HG02798 (cell line): ENCODE results near the gene MYL6B.
"Not testable (repeated sequence)": the region's sequence is repeated elsewhere in the genome, so short reads cannot be mapped to it uniquely, and the experiment has no call there.

Experiments used
- ATAC-seq: cut with Tn5 transposase; IDR thresholded peaks from one replicate; pipeline ENCODE4 v1.9.1; 2021; ENCODE audit warnings: mild to moderate bottlenecking; ENCODE audit not compliant: unreplicated experiment, poor library complexity

Gene MYL6B

GRCh38 chr12:56151672-56152131, 685 bp upstream of the MYL6B start:
- peak; percentile 52 for ATAC-seq

DNA sequence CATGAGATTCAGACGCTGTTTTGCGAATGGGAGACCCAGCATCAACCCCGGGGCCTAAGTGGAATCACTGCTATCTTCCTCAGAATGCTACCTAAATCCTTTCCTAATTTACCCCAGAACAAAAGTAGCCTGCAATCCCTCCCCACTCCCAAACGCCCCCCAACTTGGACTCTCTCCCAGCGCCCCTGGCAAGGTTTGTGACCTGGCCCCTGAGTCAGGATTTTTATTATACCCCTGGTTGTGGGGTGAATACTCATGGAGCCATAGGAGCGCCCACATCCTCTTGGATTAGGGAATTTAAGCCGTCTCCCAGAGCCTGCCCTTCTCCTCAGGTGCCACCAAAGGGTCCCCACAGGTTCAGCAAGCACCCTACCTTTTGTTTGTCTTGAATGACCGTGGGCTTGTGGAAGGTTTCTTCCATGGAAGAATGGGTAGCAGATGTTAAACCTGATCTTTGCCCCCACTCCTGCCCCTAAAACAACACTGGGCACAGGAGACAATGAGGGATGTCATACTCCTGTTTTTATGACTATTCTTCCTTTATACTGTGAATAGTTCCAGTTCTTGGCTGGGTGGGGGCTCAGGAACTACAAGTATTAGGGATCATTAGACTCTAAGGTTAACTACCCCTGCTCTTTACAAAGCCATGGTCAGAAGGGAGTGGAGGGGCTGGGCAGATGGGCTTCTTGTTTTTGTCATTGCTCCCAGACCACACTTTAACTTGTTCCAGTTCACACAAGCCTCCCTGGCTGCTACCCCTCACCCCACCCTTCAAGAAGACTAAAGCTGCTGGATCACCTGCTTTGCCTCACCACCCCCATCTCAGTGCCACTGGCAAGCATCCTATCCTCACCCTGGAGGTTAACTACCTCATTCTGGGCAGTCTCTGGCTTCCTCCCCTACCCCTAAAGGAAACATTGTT, 630 bp downstream of the MYL6B start:
- ATAC-seq = no peak

DNA sequence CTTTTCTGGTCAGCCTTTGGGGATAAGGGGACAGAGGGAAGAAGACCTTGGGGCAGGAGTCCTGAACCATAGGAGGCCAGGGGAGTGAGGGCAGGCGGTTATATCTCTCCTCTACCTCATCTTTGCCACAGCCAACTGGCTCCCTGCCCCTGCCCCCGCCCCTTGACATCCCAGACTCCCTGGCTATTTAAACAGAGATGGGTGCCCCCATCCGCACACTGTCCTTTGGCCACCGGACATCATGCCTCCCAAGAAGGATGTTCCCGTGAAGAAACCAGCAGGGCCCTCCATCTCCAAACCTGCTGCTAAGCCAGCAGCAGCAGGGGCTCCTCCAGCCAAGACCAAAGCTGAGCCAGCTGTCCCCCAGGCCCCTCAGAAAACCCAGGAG, 1.3 kb downstream of the MYL6B start:
- ATAC-seq = no peak

DNA sequence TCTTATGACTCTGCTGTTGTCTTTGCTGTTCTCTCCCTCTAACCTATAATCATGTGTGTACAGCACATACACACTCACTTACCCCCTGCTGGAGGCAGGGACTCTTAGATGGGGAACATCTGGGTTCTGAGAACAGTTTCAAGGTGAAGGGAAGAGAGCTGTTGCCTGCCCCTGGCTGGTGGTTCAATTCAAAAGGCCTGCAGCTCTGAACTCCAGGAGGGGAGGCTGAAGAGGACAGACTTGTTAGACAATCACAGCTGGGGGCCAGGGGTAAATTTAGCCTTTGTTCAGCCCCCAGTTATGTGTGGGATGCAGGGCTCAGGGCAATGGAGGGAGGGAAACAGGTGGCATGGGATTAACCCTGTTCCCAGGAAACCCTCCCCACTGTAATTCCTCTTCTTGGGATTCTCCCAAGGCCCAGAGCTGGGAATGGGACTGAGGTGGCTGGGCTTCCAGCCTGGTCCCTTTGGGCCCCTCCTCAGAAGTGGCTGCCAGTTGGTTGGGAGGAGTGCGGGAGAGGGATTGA, 1.9 kb downstream of the MYL6B start:
- ATAC-seq = no peak

GRCh38 chr12:56154818-56155217, 2.4 kb downstream of the MYL6B start:
- no peak for ATAC-seq

DNA sequence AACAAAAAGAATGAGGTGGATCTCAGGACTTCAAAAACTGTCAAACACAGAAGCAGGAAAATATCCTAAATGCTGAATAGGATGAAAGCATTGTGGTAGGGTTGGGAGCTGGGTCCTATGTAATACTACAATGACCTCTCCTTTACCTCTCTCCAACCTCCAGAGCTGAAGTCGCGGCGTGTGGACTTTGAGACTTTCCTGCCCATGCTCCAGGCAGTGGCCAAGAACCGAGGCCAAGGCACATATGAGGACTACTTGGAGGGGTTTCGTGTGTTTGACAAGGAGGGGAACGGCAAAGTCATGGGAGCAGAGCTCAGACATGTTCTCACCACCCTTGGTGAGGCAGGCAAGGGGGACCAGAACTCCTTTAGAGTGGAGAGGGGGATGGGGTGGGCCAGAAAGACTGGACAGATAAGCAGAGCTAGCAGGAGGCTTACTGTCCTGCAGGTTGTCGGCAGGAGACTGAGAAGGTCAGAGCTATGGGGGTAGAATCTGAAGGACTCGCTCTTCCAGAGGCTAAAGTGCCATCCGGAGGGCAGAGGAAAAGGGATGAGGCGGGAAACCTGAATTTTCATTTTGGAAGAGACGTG, 3.0 kb downstream of the MYL6B start:
- no peak for ATAC-seq

- ATAC-seq = not testable (repeated sequence)
These were observed 4.2 kb downstream of the MYL6B start for GRCh38 chr12:56156464-56157200.

DNA sequence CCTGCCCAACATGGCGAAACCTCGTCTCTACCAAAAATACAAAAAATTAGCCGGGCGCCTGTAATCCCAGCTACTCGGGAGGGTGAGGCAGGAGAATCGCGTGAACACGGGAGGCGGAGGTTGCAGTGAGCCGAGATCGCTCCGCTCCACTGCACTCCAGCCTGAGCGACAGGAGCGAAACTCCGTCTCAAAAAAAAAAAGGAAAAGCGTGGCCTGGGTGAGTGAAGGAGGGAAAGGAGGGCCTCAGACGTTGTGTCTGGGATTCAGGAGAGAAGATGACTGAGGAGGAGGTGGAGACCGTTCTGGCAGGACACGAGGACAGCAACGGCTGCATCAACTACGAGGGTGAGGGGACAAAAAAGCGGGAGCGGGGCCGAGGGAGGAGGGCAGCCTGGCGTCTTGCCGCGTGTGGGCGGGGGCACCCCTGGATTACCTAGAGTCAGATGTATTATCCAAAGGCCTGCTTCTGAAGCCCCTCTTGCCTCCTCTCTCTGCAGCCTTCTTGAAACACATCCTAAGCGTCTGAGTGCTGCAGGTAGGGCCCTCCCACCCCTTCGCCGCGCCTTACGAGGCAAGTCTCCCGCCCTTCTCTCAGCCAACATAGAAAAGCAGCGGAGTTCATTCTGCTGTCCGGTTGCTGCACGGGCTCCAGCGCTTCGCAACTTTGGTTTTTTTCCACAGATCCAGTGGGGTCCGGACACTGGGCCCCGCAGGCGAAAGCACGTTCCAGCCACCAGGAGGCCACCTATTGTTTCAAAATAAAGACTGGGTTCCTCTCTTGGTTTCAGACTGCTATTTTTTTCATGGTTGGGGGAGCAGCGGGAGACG, 5.0 kb downstream of the MYL6B start:
- ATAC-seq = peak; percentile 28

DNA sequence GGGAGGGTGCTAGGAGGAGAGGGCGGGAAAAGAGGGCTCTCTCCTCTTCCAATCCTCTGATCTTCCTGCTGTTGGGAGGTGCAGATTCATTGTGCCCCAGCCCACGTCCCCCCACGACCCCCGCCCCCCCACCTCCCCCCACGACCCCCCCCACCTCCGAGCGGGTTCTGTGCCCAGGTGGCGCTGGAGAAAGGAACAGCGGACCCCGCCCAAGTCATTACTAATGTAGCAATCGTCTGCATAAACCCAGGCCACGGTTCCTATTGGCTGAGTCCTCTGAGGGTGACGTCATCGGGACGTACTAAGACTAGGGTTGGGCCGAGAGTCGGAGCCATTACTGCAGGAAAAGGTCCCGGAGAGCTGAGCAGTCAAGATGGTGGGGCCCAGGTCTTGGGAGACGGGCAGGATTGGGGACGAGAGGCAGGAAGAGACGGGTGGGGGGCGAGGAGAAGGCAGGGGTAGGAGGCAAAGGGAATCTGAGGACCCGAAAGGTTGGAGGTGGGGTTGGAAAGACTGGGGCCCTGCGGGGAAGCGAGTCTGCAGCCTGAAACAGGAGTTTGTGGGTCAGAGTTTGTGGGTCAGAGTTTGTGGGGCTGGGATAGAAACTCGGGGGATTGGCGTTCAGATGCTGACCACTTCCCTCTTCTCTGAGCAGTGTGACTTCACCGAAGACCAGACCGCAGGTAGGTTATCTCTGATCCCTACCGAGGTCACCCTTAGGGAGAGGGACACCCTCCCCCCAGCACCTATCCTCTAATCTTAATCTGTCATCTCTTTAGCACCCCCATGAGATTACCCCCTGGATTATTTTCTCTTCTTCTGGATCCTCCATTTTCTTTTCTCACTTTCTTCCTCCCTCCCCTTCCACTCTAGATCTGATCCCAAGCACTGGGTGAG, 5.9 kb downstream of the MYL6B start, which contains the start of gene MYL6:
Gene MYL6, plus strand, starts transcription at position 331 of the 897 bp plus-strand sequence. Its CDS starts 43 bp downstream, at position 374.
- peak; percentile 89 for ATAC-seq

DNA sequence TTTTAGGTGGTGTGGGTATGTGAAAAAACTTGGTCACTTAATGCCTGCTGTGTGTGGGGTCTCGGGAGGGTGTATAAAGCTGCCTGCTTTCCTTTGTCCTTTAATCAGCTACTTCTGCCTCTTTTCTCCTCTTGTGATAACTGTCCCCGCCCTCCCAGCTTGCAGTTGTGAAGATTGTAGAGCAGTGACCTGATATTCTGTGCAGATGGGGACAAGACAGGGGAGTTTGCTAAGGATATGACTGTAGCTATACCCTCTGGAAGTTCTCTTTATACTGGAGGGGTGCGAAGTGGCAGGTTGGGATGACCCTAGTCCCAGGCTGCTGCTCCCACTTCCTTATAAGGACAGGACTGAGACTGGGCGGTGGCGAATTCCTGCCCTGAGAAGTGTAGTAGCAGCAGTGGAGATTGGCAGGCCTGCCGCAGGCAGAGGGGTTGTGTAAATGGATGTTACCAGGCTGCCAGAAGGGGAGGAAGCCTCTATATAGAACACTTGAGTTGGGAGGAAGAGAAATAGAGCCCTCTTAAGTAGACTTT, 6.6 kb downstream of the MYL6B start:
- ATAC-seq = no peak

- ATAC-seq = no peak
These were observed 7.2 kb downstream of the MYL6B start for GRCh38 chr12:56159482-56160192.

DNA sequence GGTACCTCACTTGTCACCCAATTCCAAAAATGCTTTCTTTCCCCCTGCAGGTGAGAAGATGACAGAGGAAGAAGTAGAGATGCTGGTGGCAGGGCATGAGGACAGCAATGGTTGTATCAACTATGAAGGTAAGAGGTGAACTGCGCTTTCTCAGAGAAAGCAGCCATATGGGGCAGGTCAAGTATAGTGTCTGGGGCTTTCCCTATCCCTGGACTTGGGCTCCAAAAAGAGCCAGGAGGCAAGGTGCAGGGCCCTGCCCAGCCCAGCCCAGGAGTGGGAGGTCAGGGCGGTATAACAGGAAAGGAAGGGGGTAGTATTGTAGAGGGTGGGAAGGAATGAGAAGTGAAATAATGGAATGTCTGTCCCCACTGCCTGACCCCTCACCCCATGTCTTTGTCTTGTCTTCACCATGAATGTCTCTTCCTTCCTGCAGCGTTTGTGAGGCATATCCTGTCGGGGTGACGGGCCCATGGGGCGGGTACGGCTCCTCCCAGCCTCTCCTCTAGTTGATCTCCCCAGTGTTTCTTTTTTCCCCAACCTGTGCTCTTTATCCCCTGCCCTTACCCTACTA, 7.9 kb downstream of the MYL6B start:
- no peak for ATAC-seq

DNA sequence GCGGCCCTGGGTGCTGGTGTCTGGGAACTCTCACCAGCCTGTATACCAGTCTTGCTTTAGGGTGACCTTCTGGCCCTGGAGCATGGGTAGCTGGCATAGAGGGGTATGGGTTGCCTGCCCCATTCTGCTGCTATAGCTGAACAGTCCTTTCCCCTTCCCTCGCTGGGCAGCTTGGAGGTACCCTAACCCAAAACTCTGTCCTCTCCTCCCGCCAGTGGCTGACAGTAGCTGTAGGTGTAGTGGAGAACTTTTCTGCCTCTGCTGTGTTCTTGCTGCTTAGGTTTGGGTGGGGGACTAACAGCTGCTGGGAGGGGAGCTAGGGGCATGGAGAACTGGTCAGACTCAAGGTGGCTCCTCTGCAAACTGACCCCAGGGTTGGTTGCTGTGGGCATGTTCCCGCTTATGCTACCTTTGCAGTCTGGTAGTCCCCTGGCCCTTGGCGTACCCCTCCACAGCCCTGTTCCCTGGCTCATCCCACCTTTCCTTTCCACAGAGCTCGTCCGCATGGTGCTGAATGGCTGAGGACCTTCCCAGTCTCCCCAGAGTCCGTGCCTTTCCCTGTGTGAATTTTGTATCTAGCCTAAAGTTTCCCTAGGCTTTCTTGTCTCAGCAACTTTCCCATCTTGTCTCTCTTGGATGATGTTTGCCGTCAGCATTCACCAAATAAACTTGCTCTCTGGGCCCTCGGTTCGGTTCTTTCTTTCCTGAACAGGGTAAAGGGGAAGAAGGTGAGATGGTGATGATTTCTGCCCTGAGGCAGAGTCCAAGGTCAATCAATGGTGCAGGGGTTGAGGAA, 8.7 kb downstream of the MYL6B start:
- no peak for ATAC-seq

GRCh38 chr12:56161690-56162351, 9.4 kb downstream of the MYL6B start:
- no peak for ATAC-seq

DNA sequence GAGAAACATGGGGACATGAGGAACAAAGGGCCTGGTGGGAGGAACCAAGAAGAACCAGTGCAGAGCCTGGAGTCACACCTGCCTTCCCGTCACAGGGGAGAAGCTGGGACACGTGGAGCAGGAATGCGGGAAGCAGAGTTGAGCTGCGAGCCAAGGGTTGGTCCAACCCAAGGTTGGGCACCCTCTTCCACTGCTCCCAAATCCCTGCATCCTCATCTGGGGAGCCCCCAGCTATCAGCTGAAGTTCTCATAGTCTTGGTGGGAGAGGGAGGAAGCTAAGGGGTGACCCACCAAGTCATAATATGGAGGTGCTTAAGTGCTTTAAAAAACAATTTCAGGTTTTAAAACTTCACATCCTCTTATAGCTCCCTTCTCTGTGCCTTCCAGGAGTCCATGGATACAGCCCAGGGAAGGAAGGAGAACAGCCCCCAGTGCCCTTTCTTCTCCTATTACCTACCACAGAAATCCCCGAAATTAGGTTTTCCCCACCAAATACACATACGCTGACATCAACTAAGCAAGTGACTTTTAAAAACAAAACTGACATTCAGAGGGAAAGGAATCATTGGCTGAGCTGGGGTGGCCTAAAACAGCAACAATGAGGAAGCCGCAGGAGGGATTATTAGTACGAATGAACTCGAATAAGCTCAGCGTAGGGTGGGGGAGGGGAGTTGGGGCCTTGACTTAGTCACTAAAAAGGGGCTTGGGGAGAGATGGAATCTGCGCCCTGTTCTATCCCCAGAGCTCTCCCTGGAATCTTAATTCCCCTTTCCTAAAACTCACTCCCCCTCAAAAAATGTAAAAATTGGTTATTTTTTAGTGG, 10.3 kb downstream of the MYL6B start:
- ATAC-seq = no peak
